ENCODE measurements around the gene GALNT9.
A peak's percentile ranks its signal among the peaks of the same experiment; 100 is the strongest.
"Not testable (repeated sequence)": the region's sequence is repeated elsewhere in the genome, so short reads cannot be mapped to it uniquely, and the experiment has no call there.

Gene GALNT9

DNA sequence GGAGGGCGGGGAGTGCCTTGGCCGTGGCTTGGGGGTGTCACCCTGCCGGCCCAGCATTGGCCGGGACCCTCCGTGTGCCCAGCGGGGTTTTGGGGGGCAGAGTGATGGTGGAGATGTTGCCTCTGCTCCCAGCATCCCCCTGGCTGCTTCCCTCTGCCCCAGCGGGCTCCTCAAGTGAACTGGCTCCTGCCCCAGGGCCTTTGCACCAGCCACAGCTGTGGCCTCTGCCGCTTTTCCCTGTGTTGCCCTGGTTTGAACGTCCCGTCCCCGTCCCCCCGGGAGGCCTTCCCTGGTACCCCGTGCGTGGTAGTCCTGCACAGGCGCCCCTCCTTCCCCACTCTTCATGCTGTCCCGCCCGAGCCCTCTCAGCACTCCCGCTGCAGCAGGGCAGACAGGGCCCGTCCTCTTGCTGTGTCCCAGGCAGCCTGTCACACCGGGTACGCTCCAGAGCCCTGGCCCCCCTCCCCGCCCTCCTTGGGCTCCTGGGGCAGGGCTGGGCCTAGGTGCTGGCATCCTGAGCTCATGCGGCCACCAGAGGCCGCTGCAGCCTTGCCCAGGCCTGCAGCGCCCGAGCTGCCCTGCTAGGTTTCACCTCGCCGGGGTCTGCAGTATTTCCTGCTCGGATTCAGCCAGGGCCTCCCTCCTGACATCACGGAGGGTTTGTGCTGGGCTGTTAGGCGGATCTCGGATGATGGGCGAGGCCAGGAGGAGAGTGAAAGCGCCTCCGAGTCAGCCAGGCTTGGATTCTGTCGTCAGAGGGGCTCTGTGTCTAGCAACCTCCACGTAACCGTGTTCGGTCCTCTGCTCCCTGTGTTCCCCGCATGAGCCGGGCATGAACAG, 175.7 kb downstream of the GALNT9 start:
- peak; percentile 72 for DNase-seq

DNA sequence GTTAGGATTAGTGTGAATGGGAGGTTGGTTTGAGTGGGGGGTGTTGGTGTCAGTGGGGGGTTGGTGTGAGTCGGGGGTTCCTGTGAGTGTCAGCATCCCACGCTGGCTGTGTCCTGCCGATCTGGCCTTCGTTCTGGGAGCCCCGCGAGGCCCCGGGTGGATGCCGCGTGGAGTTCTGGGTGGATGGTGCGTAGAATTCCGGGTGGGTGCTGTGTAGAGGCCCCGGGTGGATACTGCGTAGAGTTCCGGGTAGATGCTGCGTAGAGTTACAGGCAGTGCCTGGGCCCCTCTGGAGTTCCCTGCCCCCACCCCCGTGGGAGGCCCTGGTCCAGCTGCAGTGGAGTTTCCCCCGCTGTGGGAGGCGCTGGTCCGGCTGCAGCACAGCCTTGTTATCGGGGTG, 176.4 kb downstream of the GALNT9 start:
- DNase-seq: no peak

DNA sequence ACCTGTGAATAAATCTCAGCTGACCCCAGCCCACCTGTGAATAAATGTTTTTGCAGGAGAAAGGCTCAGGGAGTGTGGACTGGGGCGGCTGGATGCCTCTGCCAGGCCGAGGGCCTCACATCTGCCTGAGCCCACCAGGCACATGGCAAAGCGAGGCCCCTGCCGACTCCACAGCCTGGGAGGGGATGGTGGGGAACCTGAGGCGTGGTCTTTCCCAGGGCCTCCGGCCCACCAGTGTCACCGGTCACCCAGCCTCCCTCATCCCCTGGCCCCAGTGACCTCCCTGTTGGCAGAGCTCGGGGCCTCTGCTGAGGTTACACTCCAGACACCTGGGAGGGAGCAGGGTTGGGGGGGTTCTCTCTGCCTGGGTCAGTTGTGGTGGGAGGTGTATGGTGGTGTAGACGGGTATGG, 177.0 kb downstream of the GALNT9 start:
- no peak for DNase-seq

DNA sequence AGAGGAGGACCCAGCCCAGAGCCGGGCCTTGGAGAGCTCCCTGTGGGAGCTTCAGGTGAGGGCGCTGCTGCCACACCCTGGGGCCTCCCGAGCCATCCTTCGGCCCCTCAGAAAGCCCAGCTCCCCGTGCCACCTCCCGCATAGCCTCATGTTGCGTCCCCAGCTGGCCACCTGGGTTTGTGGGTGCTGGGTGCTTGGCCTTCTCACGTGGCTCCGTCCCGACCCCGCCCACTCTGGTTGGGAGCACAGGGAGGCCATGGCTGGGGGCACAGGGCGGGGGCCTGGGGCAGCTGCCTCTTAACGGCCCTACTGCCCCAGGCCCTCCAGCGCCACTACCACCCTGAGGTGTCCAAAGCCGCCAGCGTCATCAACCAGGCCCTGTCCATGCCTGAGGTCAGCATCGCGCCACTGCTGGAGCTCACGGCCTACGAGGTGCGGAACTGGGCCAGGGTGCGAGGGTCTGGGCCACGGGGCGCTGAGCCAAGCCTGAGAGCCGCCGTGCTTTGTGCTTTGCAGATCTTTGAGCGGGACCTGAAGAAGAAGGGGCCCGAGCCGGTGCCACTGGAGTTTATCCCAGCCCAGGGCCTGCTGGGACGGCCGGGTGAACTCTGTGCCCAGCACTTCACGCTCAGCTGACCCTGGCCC, 177.5 kb downstream of the GALNT9 start:
- no peak for DNase-seq

DNA sequence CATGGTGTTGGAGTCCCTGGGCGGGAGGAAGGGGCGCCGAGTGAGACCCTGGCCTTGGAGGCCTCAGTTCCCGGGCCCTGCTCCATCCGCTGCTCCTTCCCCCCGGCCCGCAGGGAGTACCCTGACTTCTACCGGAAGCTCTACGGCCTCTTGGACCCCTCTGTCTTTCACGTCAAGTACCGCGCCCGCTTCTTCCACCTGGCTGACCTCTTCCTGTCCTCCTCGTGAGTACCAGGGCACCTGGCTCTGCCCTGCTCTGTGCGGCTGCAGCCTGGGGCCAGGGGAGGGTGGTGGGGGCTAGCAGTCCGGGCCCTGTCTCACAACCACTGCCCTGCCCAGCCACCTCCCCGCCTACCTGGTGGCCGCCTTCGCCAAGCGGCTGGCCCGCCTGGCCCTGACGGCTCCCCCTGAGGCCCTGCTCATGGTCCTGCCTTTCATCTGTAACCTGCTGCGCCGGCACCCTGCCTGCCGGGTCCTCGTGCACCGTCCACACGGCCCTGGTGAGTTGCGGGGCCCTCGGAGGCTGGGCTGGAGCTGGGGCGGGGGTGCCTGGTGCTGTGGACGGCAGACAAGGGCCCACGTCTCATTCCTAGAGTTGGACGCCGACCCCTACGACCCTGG, 178.1 kb downstream of the GALNT9 start:
- DNase-seq: no peak

DNA sequence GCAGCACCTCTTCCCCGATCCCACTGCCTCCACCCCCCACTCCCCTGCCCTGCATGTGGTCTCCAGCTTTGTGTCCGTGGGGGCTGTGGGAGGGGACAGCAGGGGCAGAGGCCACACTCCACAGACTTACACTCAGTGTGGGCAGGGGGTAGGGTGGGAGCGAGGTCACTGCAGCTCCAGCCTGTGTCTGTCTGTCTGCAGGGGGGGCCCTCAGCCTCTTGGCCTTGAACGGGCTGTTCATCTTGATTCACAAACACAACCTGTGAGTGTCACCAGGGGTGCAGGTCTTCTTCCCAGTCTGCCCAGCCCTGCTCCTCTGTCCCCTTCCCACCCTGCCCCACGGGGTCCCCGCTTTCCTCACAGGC, 178.6 kb downstream of the GALNT9 start:
- no peak for DNase-seq

DNA sequence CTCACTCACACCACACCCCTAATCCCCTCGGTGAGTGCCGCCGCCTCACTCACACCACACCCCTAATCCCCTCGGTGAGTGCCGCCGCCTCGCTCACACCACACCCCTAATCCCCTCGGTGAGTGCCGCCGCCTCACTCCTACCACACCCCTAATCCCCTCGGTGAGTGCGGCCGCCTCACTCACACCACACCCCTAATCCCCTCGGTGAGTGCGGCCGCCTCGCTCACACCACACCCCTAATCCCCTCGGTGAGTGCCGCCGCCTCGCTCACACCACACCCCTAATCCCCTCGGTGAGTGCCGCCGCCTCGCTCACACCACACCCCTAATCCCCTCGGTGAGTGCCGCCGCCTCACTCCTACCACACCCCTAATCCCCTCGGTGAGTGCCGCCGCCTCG, 179.9 kb downstream of the GALNT9 start:
- DNase-seq: not testable (repeated sequence)

DNA sequence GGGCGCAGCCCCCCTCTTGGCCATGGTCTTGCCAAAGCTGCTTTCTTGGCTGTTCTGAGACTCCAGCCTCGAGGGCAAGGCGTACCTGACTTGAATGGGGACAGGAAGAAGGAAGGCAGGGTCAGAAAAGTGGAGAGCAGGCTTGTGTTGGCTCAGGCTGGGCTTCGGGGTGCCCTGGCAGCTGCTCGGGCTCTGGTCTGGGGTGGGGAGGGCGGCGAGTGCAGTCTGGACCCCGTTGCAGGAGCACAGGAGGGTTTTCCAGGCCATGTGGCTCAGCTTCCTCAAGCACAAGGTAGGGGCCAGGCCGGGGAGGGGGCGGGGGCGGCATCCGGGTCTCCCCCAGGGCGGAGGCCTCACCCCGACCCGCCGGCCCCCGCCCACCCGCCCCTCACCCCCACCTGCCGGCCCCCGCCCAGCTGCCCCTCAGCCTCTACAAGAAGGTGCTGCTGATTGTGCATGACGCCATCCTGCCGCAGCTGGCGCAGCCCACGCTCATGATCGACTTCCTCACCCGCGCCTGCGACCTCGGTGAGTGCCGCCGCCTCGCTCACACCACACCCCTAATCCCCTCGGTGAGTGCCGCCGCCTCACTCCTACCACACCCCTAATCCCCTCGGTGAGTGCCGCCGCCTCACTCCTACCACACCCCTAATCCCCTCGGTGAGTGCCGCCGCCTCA, 180.9 kb downstream of the GALNT9 start:
- DNase-seq: no peak

DNA sequence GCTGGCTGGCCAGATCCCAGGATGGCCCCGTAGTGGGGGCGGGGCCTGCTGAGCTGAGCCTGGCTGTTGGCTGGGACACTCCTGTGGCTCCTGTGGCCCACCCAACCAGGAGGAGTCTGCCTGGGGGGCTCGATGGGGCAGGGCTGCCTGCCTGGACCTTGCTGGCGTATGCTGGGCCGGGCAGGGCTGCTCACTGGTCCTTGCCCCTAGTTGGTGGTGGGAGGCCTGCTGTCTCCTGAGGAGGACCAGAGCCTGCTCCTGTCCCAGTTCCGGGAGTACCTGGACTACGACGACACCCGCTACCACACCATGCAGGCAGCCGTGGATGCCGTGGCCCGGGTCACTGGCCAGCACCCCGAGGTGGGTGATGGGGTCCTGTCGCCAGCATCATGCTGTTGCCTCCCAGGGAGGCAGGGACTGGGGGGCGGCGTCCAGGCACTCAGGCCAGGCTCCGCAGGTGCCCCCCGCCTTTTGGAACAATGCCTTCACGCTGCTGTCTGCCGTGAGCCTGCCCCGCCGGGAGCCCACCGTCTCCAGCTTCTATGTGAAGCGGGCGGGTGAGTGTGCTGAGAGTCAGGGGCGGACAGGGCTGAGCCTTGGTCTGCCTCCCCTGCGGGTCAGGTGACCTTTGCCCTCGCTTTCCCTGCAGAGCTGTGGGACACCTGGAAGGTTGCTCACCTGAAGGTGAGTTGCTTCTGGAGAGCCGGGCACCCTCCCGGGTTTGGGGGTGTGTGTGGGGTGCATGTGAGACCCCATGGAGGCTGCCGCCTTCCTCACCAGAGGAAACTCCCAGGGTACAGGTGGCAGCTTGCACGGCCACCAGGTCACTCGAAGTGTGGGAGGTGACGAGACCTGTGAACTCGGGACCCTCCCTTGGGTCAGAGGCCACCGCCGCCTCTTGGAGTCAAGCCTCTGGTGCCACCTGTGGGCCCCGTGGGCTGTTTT, 181.7 kb downstream of the GALNT9 start:
- DNase-seq: no peak

DNA sequence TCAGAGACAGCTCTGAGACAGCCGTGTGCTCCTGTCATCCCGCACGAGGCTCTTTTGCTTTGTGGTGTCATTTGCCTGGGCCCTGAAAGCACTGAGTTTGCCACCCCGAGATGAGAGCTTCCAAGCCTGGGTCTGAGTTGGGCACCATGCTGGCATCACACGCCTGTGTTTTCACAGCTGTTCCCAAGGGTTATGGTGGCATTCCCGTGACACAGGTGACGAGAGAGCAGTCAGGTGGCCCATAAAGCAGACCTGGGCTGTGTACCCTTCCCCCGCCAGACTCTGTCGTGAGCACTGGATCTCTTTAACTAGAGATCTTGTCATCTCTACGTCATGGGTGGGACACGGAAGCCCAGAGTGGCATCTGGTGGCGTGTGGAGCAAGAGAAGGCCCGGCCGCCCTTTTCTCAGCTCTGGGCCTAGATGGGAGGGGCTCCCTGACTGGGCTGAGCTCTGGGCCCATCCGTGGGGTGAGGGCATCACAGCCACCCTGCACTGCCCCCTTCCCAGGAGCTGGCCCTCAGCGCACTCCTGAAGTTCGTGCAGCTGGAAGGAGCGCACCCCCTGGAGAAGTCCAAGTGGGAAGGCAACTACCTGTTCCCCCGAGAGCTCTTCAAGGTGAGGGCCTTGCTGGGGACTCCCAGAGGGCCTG, 182.5 kb downstream of the GALNT9 start:
- no peak for DNase-seq

Data from CD4-positive, alpha-beta T cell treated with Interferon gamma for 1 hour (primary cell).